Measurements from ENCODE around the gene TSPAN32.

TSPAN32 gene

DNA sequence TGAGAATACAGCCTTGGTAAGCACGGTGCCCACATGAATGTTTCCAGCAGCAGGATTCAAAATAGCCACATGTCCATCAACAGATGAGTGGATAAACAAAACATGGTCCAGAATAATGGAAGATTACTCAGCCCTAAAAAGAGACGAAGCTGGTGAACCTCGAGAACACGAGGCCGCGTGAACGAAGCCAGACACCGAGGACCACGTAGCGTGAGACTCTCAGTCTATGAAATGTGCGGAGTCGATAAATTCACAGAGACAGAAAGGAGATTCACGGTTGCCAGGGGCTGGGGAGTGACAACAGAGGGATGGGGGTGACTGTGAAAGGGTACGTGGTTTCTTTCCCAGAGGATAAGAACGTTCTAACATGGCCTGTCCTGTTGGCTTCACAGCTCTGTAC is 28.5 kb upstream of the TSPAN32 start:
- no peak for DNase-seq
- Histone ChIP-seq H3K4me3 (ENCODE audit: low read length) (no peak overlapping the region), H2BK120ac (ENCODE audit: low read depth, low read length) (no peak overlapping the region), H3K4me2 (ENCODE audit: low read length) (no peak overlapping the region), H3K56ac (ENCODE audit: low read length) (no peak overlapping the region), H4K8ac (ENCODE audit: low read depth, low read length) (no peak overlapping the region), H3K27ac (ENCODE audit: low read depth, low read length) (no peak overlapping the region), H3K27me3 (ENCODE audit: insufficient read depth, low read length, poor library complexity) (peaks cover 25% of the 10 kb centered on the region), H3K79me2 (ENCODE audit: control insufficient read depth, insufficient read depth, low read length) (no peaks in the 10 kb centered on the region), H3K79me1 (ENCODE audit: low read length) (no peaks in the 10 kb centered on the region), H3K23ac (ENCODE audit: low read length) (no peak overlapping the region), H2AK5ac (ENCODE audit: low read length) (no peak overlapping the region), H3K18ac (ENCODE audit: low read length) (no peak overlapping the region), H3K4me1 (ENCODE audit: control insufficient read depth, low read depth, low read length) (no peaks in the 10 kb centered on the region), H3K9ac (ENCODE audit: low read length) (no peak overlapping the region), H3K36me3 (ENCODE audit: control insufficient read depth, insufficient read depth, low read length) (no peaks in the 10 kb centered on the region), H2BK15ac (replicated peaks; ENCODE audit: low read depth) (no peak overlapping the region), H4K5ac (ENCODE audit: low read length) (no peak overlapping the region), H3K4ac (ENCODE audit: low read depth, low read length) (no peak overlapping the region), H2BK5ac (ENCODE audit: low read length) (no peak overlapping the region)
- no CpG with 5 or more reads among the region's 15 CpGs for WGBS (ENCODE audit: extremely low coverage, insufficient coverage, low lambda C conversion rate)

- H3K18ac ChIP-seq (ENCODE audit: low read length), result no peak overlapping the region
- H3K4me3 ChIP-seq (ENCODE audit: low read length), result no peak overlapping the region
- no peaks in the 10 kb centered on the region for H3K79me1 ChIP-seq (ENCODE audit: low read length)
- no peak overlapping the region for H3K23ac ChIP-seq (ENCODE audit: low read length)
- DNase-seq, result no peak
- H3K4me2 ChIP-seq (ENCODE audit: low read length), result no peak overlapping the region
- no peaks in the 10 kb centered on the region for H3K79me2 ChIP-seq (ENCODE audit: control insufficient read depth, insufficient read depth, low read length)
- H3K36me3 ChIP-seq (ENCODE audit: control insufficient read depth, insufficient read depth, low read length), result no peaks in the 10 kb centered on the region
- no peak overlapping the region for H3K27ac ChIP-seq (ENCODE audit: low read depth, low read length)
- H2AK5ac ChIP-seq (ENCODE audit: low read length), result no peak overlapping the region
- H2BK5ac ChIP-seq (ENCODE audit: low read length), result no peak overlapping the region
- H2BK15ac ChIP-seq (replicated peaks; ENCODE audit: low read depth), result no peak overlapping the region
- H3K56ac ChIP-seq (ENCODE audit: low read length), result no peak overlapping the region
- H4K5ac ChIP-seq (ENCODE audit: low read length), result no peak overlapping the region
- H3K9ac ChIP-seq (ENCODE audit: low read length), result no peak overlapping the region
- WGBS (ENCODE audit: extremely low coverage, insufficient coverage, low lambda C conversion rate), result no CpG with 5 or more reads among the region's 12 CpGs
- H3K4me1 ChIP-seq (ENCODE audit: control insufficient read depth, low read depth, low read length), result no peaks in the 10 kb centered on the region
- no peak overlapping the region for H2BK120ac ChIP-seq (ENCODE audit: low read depth, low read length)
- no peak overlapping the region for H3K4ac ChIP-seq (ENCODE audit: low read depth, low read length)
- no peak overlapping the region for H4K8ac ChIP-seq (ENCODE audit: low read depth, low read length)
- peaks cover 22% of the 10 kb centered on the region for H3K27me3 ChIP-seq (ENCODE audit: insufficient read depth, low read length, poor library complexity)
Measured at GRCh38 chr11:2273771-2274170, 28.0 kb upstream of the TSPAN32 start.

GRCh38 chr11:2275334-2276279 is 26.2 kb upstream of the TSPAN32 start:
- Histone ChIP-seq H3K79me2 (ENCODE audit: control insufficient read depth, insufficient read depth, low read length) (no peaks in the 10 kb centered on the region), H3K27ac (ENCODE audit: low read depth, low read length) (no peak overlapping the region), H2AK5ac (ENCODE audit: low read length) (no peak overlapping the region), H2BK15ac (replicated peaks; ENCODE audit: low read depth) (no peak overlapping the region), H2BK120ac (ENCODE audit: low read depth, low read length) (no peak overlapping the region), H3K27me3 (ENCODE audit: insufficient read depth, low read length, poor library complexity) (peaks cover 14% of the 10 kb centered on the region), H3K23ac (ENCODE audit: low read length) (no peak overlapping the region), H3K36me3 (ENCODE audit: control insufficient read depth, insufficient read depth, low read length) (no peaks in the 10 kb centered on the region), H3K4me3 (ENCODE audit: low read length) (no peak overlapping the region), H4K8ac (ENCODE audit: low read depth, low read length) (no peak overlapping the region), H3K9ac (ENCODE audit: low read length) (no peak overlapping the region), H4K5ac (ENCODE audit: low read length) (no peak overlapping the region), H3K79me1 (ENCODE audit: low read length) (no peaks in the 10 kb centered on the region), H3K18ac (ENCODE audit: low read length) (no peak overlapping the region), H2BK5ac (ENCODE audit: low read length) (no peak overlapping the region), H3K4ac (ENCODE audit: low read depth, low read length) (no peak overlapping the region), H3K4me2 (ENCODE audit: low read length) (no peak overlapping the region), H3K4me1 (ENCODE audit: control insufficient read depth, low read depth, low read length) (no peaks in the 10 kb centered on the region), H3K56ac (ENCODE audit: low read length) (no peak overlapping the region)
- DNase-seq, result no peak
- no CpG with 5 or more reads among the region's 30 CpGs for WGBS (ENCODE audit: extremely low coverage, insufficient coverage, low lambda C conversion rate)

GRCh38 chr11:2276280-2277007 is 25.4 kb upstream of the TSPAN32 start:
- H2BK120ac ChIP-seq (ENCODE audit: low read depth, low read length), result no peak overlapping the region
- H3K9ac ChIP-seq (ENCODE audit: low read length), result no peak overlapping the region
- WGBS (ENCODE audit: extremely low coverage, insufficient coverage, low lambda C conversion rate), result no CpG with 5 or more reads among the region's 14 CpGs
- no peak overlapping the region for H2BK15ac ChIP-seq (replicated peaks; ENCODE audit: low read depth)
- peaks cover 9% of the 10 kb centered on the region for H3K27me3 ChIP-seq (ENCODE audit: insufficient read depth, low read length, poor library complexity)
- H3K4me1 ChIP-seq (ENCODE audit: control insufficient read depth, low read depth, low read length), result no peaks in the 10 kb centered on the region
- no peaks in the 10 kb centered on the region for H3K79me2 ChIP-seq (ENCODE audit: control insufficient read depth, insufficient read depth, low read length)
- H4K8ac ChIP-seq (ENCODE audit: low read depth, low read length), result no peak overlapping the region
- H3K23ac ChIP-seq (ENCODE audit: low read length), result no peak overlapping the region
- H3K4me2 ChIP-seq (ENCODE audit: low read length), result no peak overlapping the region
- H4K5ac ChIP-seq (ENCODE audit: low read length), result no peak overlapping the region
- no peak overlapping the region for H3K18ac ChIP-seq (ENCODE audit: low read length)
- no peak overlapping the region for H3K27ac ChIP-seq (ENCODE audit: low read depth, low read length)
- H2AK5ac ChIP-seq (ENCODE audit: low read length), result no peak overlapping the region
- no peak overlapping the region for H3K56ac ChIP-seq (ENCODE audit: low read length)
- no peak for DNase-seq
- no peak overlapping the region for H2BK5ac ChIP-seq (ENCODE audit: low read length)
- H3K4ac ChIP-seq (ENCODE audit: low read depth, low read length), result no peak overlapping the region
- no peak overlapping the region for H3K4me3 ChIP-seq (ENCODE audit: low read length)
- H3K36me3 ChIP-seq (ENCODE audit: control insufficient read depth, insufficient read depth, low read length), result no peaks in the 10 kb centered on the region
- H3K79me1 ChIP-seq (ENCODE audit: low read length), result no peaks in the 10 kb centered on the region

DNA sequence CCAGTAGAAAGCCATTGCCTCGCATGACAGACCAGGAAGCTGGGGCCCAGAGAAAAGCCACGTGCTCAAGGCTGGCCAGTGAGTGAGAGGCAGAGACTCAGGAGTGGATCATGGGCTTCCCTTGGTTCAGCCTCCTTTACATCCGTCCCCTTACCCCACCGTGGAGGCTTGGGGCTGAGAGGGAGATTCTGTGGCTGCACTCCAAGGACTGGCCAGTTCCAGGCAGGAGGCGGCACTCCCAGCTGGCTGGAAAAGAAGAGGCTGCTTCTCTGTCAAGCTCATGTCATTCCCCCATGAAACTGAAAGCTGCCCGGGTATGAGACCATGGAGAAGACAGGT is 24.8 kb upstream of the TSPAN32 start:
- no peak overlapping the region for H2BK15ac ChIP-seq (replicated peaks; ENCODE audit: low read depth)
- H3K4me1 ChIP-seq (ENCODE audit: control insufficient read depth, low read depth, low read length), result no peaks in the 10 kb centered on the region
- H3K79me2 ChIP-seq (ENCODE audit: control insufficient read depth, insufficient read depth, low read length), result no peaks in the 10 kb centered on the region
- H3K4me2 ChIP-seq (ENCODE audit: low read length), result no peak overlapping the region
- no peaks in the 10 kb centered on the region for H3K79me1 ChIP-seq (ENCODE audit: low read length)
- H3K27ac ChIP-seq (ENCODE audit: low read depth, low read length), result no peak overlapping the region
- H2AK5ac ChIP-seq (ENCODE audit: low read length), result no peak overlapping the region
- H2BK5ac ChIP-seq (ENCODE audit: low read length), result no peak overlapping the region
- no peak overlapping the region for H3K9ac ChIP-seq (ENCODE audit: low read length)
- no peak overlapping the region for H3K4ac ChIP-seq (ENCODE audit: low read depth, low read length)
- no peak overlapping the region for H2BK120ac ChIP-seq (ENCODE audit: low read depth, low read length)
- H3K36me3 ChIP-seq (ENCODE audit: control insufficient read depth, insufficient read depth, low read length), result no peaks in the 10 kb centered on the region
- H3K23ac ChIP-seq (ENCODE audit: low read length), result no peak overlapping the region
- no CpG with 5 or more reads among the region's 6 CpGs for WGBS (ENCODE audit: extremely low coverage, insufficient coverage, low lambda C conversion rate)
- H3K27me3 ChIP-seq (ENCODE audit: insufficient read depth, low read length, poor library complexity), result peaks cover 4% of the 10 kb centered on the region
- no peak overlapping the region for H3K18ac ChIP-seq (ENCODE audit: low read length)
- no peak overlapping the region for H3K56ac ChIP-seq (ENCODE audit: low read length)
- no peak overlapping the region for H4K8ac ChIP-seq (ENCODE audit: low read depth, low read length)
- no peak for DNase-seq
- H3K4me3 ChIP-seq (ENCODE audit: low read length), result no peak overlapping the region
- no peak overlapping the region for H4K5ac ChIP-seq (ENCODE audit: low read length)
